H9 (cell line): Measurements from ENCODE around the gene P4HA3. TPM values are rescaled to one million over a fixed set of nuclear protein-coding genes. Genes with fewer than 3 reads are reported as not detected.

ENCODE experiments used
- DNase-seq: peaks from one replicate; pipeline ENCODE4 v3.0.0-alpha.2; 2017
- H2AFZ ChIP-seq: one replicate; pipeline ENCODE4 v1.6.1; 2013; ENCODE audit warnings: mild to moderate bottlenecking, low read length, control low read depth, moderate library complexity
- H2AK5ac ChIP-seq: 2 replicates; pipeline ENCODE4 v1.6.1; 2013; ENCODE audit warnings: low read length, control low read depth, mixed read lengths; ENCODE audit not compliant: insufficient read length
- H2BK120ac ChIP-seq: one replicate; pipeline ENCODE4 v1.6.1; 2013; ENCODE audit warnings: low read depth, mild to moderate bottlenecking, low read length, control low read depth, inconsistent platforms; ENCODE audit not compliant: poor library complexity, severe bottlenecking
- H2BK12ac ChIP-seq: 2 replicates; pipeline ENCODE4 v1.6.1; 2013; ENCODE audit warnings: low read length, control low read depth, mixed read lengths, low read depth; ENCODE audit not compliant: insufficient read length
- H2BK15ac ChIP-seq: 2 replicates; pipeline ENCODE4 v1.6.1; 2013; ENCODE audit warnings: low read depth, low read length, control low read depth
- H2BK20ac ChIP-seq: one replicate; pipeline ENCODE4 v1.6.1; 2013; ENCODE audit warnings: low read depth, mild to moderate bottlenecking, low read length, control low read depth, inconsistent platforms; ENCODE audit not compliant: poor library complexity, severe bottlenecking
- H2BK5ac ChIP-seq: 2 replicates; pipeline ENCODE4 v1.6.1; 2013; ENCODE audit warnings: low read length, control low read depth, mixed read lengths; ENCODE audit not compliant: insufficient read length
- H3K14ac ChIP-seq: 2 replicates; pipeline ENCODE4 v1.6.1; 2013; ENCODE audit warnings: low read length, control low read depth; ENCODE audit not compliant: insufficient read depth
- H3K18ac ChIP-seq: 2 replicates; pipeline ENCODE4 v1.6.1; 2013; ENCODE audit warnings: low read depth, mild to moderate bottlenecking, mixed read lengths, low read length, control low read depth; ENCODE audit not compliant: insufficient read length
- H3K23ac ChIP-seq: 2 replicates; pipeline ENCODE4 v1.6.1; 2013; ENCODE audit warnings: low read length, control low read depth, mixed read lengths, low read depth; ENCODE audit not compliant: insufficient read length
- H3K23me2 ChIP-seq: 2 replicates; pipeline ENCODE4 v1.6.1; 2013; ENCODE audit warnings: low read depth, mild to moderate bottlenecking, mixed read lengths, low read length, control low read depth; ENCODE audit not compliant: insufficient read length, poor library complexity, severe bottlenecking
- H3K27ac ChIP-seq: 2 replicates; pipeline ENCODE4 v1.5.1; 2013; ENCODE audit warnings: low read length, control low read depth, mixed read lengths, low read depth; ENCODE audit not compliant: insufficient read length
- H3K27me3 ChIP-seq: 2 replicates; pipeline ENCODE4 v1.6.1; 2013; ENCODE audit warnings: low read length, control low read depth, inconsistent platforms; ENCODE audit not compliant: insufficient read depth
- H3K4ac ChIP-seq: 2 replicates; pipeline ENCODE4 v1.6.1; 2013; ENCODE audit warnings: low read depth, mild to moderate bottlenecking, control low read depth, inconsistent platforms, low read length, moderate library complexity
- H3K4me1 ChIP-seq: 2 replicates; pipeline ENCODE4 v1.6.1; 2013; ENCODE audit warnings: low read length, control low read depth, inconsistent platforms; ENCODE audit not compliant: insufficient read depth
- H3K4me2 ChIP-seq: 2 replicates; pipeline ENCODE4 v1.6.1; 2013; ENCODE audit warnings: low read length, control low read depth, mixed read lengths; ENCODE audit not compliant: insufficient read length, insufficient read depth
- H3K56ac ChIP-seq: 2 replicates; pipeline ENCODE4 v1.6.1; 2013; ENCODE audit warnings: low read depth, mild to moderate bottlenecking, mixed read lengths, low read length, control low read depth; ENCODE audit not compliant: insufficient read length
- H3K79me1 ChIP-seq: 2 replicates; pipeline ENCODE4 v1.6.1; 2013; ENCODE audit warnings: low read depth, mild to moderate bottlenecking, moderate library complexity, low read length, control low read depth, inconsistent platforms; ENCODE audit not compliant: insufficient read depth, poor library complexity, severe bottlenecking
- H3K79me2 ChIP-seq: 2 replicates; pipeline ENCODE4 v1.6.1; 2013; ENCODE audit warnings: low read length, control low read depth, inconsistent platforms; ENCODE audit not compliant: insufficient read depth
- H3K9ac ChIP-seq: 2 replicates; pipeline ENCODE4 v1.6.1; 2013; ENCODE audit warnings: low read length, control low read depth, mixed read lengths; ENCODE audit not compliant: insufficient read length; ENCODE audit errors: extremely low read depth
- H3K9me3 ChIP-seq: one replicate; pipeline ENCODE4 v1.6.1; 2013; ENCODE audit warnings: low read depth, low read length, inconsistent platforms; ENCODE audit not compliant: control insufficient read depth
- H3T11ph ChIP-seq: one replicate; pipeline ENCODE4 v1.6.1; 2013; ENCODE audit warnings: mild to moderate bottlenecking, low read length, control low read depth, inconsistent platforms
- H4K20me1 ChIP-seq: one replicate; pipeline ENCODE4 v1.6.1; 2013; ENCODE audit not compliant: control insufficient read depth, insufficient read length, insufficient read depth
- H4K5ac ChIP-seq: 2 replicates; pipeline ENCODE4 v1.6.1; 2013; ENCODE audit warnings: low read depth, mild to moderate bottlenecking, mixed read lengths, low read length, control low read depth; ENCODE audit not compliant: insufficient read length
- H4K8ac ChIP-seq: replicated peaks from 2 replicates; pipeline ENCODE4 v1.6.1; 2013; ENCODE audit warnings: low read length, control low read depth, mixed read lengths, low read depth; ENCODE audit not compliant: insufficient read length
- H4K91ac ChIP-seq: 2 replicates; pipeline ENCODE4 v1.6.1; 2013; ENCODE audit warnings: low read depth, mild to moderate bottlenecking, moderate library complexity, mixed read lengths, low read length, control low read depth; ENCODE audit not compliant: insufficient read length
- H3K27ac Mint-ChIP-seq, 3 experiments: 2 replicates in 2 of 3; 3 replicates in 1 of 3; pipeline ENCODE4 v1.8.0; 2020 to 2021; ENCODE audit warnings: mixed read lengths in 3 of 3, mild to moderate bottlenecking in 1 of 3, moderate library complexity in 1 of 3
- H3K27me3 Mint-ChIP-seq: 2 replicates; pipeline ENCODE4 v1.8.0; 2021; ENCODE audit warnings: low read depth, mild to moderate bottlenecking, moderate library complexity, mixed read lengths
- H3K36me3 Mint-ChIP-seq, 3 experiments: 2 replicates in 2 of 3; 3 replicates in 1 of 3; pipeline ENCODE4 v1.8.0; 2020 to 2021; ENCODE audit warnings: low read depth in 3 of 3, mixed read lengths in 3 of 3; ENCODE audit not compliant: insufficient read depth in 1 of 3
- H3K4me1 Mint-ChIP-seq, 2 experiments: 2 replicates each; pipeline ENCODE4 v1.8.0; 2020; ENCODE audit warnings: mixed read lengths in 2 of 2
- H3K4me3 Mint-ChIP-seq, 2 experiments: 2 replicates in 1 of 2; 3 replicates in 1 of 2; pipeline ENCODE4 v1.8.0; 2020 to 2021; ENCODE audit warnings: mild to moderate bottlenecking in 2 of 2, mixed read lengths in 2 of 2, moderate library complexity in 1 of 2
- H3K9me3 Mint-ChIP-seq, 2 experiments: 2 replicates in 1 of 2; 3 replicates in 1 of 2; pipeline ENCODE4 v1.8.0; 2020; ENCODE audit warnings: mild to moderate bottlenecking in 2 of 2, mixed read lengths in 2 of 2, moderate library complexity in 1 of 2
- total RNA-seq: library from RNA; stranded (reverse); gene quantifications from 2 replicates; pipeline ENCODE4 v1.2.1, GENCODE V29; 2021
- TF ChIP-seq, protein P1 (sequence below): fragments of 200-600 bp; sonication (generic); conservative IDR thresholded peaks from 3 replicates; pipeline ENCODE4 v1.8.0; 2021; ENCODE audit warnings: antibody characterized with exemption, mild to moderate bottlenecking

Gene P4HA3
- total RNA-seq, 1 experiment from 2014 or later: not detected

DNA sequence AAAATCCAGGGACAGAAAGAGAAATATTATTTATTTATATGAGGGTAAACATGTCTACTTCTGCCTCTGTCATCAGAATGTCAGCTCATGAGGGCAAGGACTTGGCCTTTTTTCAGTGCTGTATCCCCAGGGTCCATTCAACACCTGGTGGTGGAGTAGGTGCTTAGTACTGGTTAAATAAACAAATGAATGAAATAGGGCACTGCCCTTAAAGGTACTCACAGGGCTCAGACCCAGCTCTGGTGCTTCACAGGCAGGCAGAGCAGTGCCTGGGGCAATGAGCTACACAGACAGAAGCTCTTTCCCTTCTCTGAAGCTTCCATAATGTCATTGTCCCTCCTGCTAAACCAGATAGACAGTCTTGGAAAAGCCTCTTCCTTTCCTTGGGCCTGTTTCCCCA lies 30.9 kb downstream of the P4HA3 start:
- H3K9me3 Mint-ChIP-seq: no peaks in the 10 kb centered on the region
- Histone ChIP-seq H3K27me3 (no peaks in the 10 kb centered on the region), H2BK5ac (no peak overlapping the region), H2BK120ac (no peak overlapping the region), H2BK15ac (no peak overlapping the region), H3T11ph (no peak overlapping the region), H2AFZ (no peak overlapping the region), H3K79me1 (no peaks in the 10 kb centered on the region), H3K9ac (no peak overlapping the region), H3K4ac (no peak overlapping the region), H3K56ac (no peak overlapping the region), H2AK5ac (no peak overlapping the region), H4K91ac (no peak overlapping the region), H4K20me1 (no peaks in the 10 kb centered on the region), H4K8ac (no peak overlapping the region), H2BK12ac (no peak overlapping the region), H3K9me3 (no peaks in the 10 kb centered on the region), H3K4me1 (0 out of 2 replicates have a peak, but pooled peaks cover 1% of the 10 kb centered on the region), H2BK20ac (no peak overlapping the region), H3K23me2 (no peaks in the 10 kb centered on the region), H3K23ac (no peak overlapping the region), H4K5ac (no peak overlapping the region), H3K79me2 (no peaks in the 10 kb centered on the region), H3K27ac (no peak overlapping the region), H3K14ac (no peak overlapping the region), H3K4me2 (no peak overlapping the region), H3K18ac (no peak overlapping the region)
- no peaks in the 10 kb centered on the region for H3K27me3 Mint-ChIP-seq
- no peaks in the 10 kb centered on the region for H3K36me3 Mint-ChIP-seq
- H3K4me1 Mint-ChIP-seq: no peaks in the 10 kb centered on the region
- H3K27ac Mint-ChIP-seq: no peak overlapping the region
- TF ChIP-seq, protein P1, sequence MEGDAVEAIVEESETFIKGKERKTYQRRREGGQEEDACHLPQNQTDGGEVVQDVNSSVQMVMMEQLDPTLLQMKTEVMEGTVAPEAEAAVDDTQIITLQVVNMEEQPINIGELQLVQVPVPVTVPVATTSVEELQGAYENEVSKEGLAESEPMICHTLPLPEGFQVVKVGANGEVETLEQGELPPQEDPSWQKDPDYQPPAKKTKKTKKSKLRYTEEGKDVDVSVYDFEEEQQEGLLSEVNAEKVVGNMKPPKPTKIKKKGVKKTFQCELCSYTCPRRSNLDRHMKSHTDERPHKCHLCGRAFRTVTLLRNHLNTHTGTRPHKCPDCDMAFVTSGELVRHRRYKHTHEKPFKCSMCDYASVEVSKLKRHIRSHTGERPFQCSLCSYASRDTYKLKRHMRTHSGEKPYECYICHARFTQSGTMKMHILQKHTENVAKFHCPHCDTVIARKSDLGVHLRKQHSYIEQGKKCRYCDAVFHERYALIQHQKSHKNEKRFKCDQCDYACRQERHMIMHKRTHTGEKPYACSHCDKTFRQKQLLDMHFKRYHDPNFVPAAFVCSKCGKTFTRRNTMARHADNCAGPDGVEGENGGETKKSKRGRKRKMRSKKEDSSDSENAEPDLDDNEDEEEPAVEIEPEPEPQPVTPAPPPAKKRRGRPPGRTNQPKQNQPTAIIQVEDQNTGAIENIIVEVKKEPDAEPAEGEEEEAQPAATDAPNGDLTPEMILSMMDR: no peak
- no peak for DNase-seq
- no peak overlapping the region for H3K4me3 Mint-ChIP-seq
